Keratinocyte (primary cell): ENCODE measurements around the gene NOTCH1. TPM values are rescaled to one million over a fixed set of nuclear protein-coding genes. Genes with fewer than 3 reads are reported as not detected.

Source experiments
- DNase-seq: peaks from one replicate; pipeline ENCODE4 v3.0.0-alpha.2; 2011; ENCODE audit warnings: low read depth, missing footprints, low spot score
- FAIRE-seq: peaks from 2 replicates; lab custom pipeline; 2011; peaks lifted over from hg19 to GRCh38; lab: Jason Lieb, UNC
- H2AFZ ChIP-seq: 2 replicates; pipeline ENCODE4 v1.6.0; 2012; ENCODE audit warnings: low read length, control low read depth, inconsistent platforms; ENCODE audit not compliant: control insufficient read depth
- H3K27ac ChIP-seq: 2 replicates; pipeline ENCODE4 v1.5.1; 2011; ENCODE audit warnings: low read length; ENCODE audit not compliant: control insufficient read depth, insufficient read depth
- H3K27me3 ChIP-seq: 3 replicates; pipeline ENCODE4 v1.6.0; 2011; ENCODE audit warnings: low read length; ENCODE audit not compliant: control insufficient read depth, insufficient read depth; ENCODE audit errors: extremely low read depth
- H3K36me3 ChIP-seq, 2 experiments: 2 replicates in 1 of 2; 3 replicates in 1 of 2; pipeline ENCODE4 v1.5.1; 2011; ENCODE audit warnings: low read length in 2 of 2, mild to moderate bottlenecking in 1 of 2; ENCODE audit not compliant: control insufficient read depth in 2 of 2, insufficient read depth in 2 of 2; ENCODE audit errors: extremely low read depth in 1 of 2
- H3K4me1 ChIP-seq: 3 replicates; pipeline ENCODE4 v1.5.1; 2011; ENCODE audit warnings: low read length; ENCODE audit not compliant: control insufficient read depth, insufficient read depth; ENCODE audit errors: extremely low read depth
- H3K4me2 ChIP-seq: 3 replicates; pipeline ENCODE4 v1.6.0; 2011; ENCODE audit warnings: low read depth, low read length; ENCODE audit not compliant: control insufficient read depth, insufficient read depth; ENCODE audit errors: extremely low read depth
- H3K4me3 ChIP-seq, 3 experiments: fragments of 200-600 bp in 1 of 3; sonication (generic) in 1 of 3; 2 replicates in 2 of 3; 3 replicates in 1 of 3; pipeline ENCODE4 v1.5.1; 2011 to 2016; ENCODE audit warnings: low read length in 3 of 3, mild to moderate bottlenecking in 3 of 3, control low read depth in 2 of 3, inconsistent platforms in 1 of 3, low read depth in 1 of 3, mixed read lengths in 1 of 3, mixed run types in 1 of 3, moderate library complexity in 1 of 3; ENCODE audit not compliant: control insufficient read depth in 2 of 3, insufficient read depth in 2 of 3; ENCODE audit errors: extremely low read depth in 1 of 3
- H3K79me2 ChIP-seq: 2 replicates; pipeline ENCODE4 v1.6.0; 2012; ENCODE audit warnings: low read length; ENCODE audit not compliant: control insufficient read depth, insufficient read depth
- H3K9ac ChIP-seq: 3 replicates; pipeline ENCODE4 v1.6.0; 2011; ENCODE audit warnings: low read length; ENCODE audit not compliant: control insufficient read depth, insufficient read depth; ENCODE audit errors: extremely low read depth
- H3K9me1 ChIP-seq: 3 replicates; pipeline ENCODE4 v1.6.0; 2011; ENCODE audit warnings: low read length; ENCODE audit not compliant: control insufficient read depth, insufficient read depth; ENCODE audit errors: extremely low read depth
- H3K9me3 ChIP-seq: 2 replicates; pipeline ENCODE4 v1.5.1; 2012; ENCODE audit warnings: low read depth, low read length; ENCODE audit not compliant: control insufficient read depth
- H4K20me1 ChIP-seq: 3 replicates; pipeline ENCODE4 v1.6.0; 2011; ENCODE audit warnings: low read length; ENCODE audit not compliant: control insufficient read depth, insufficient read depth; ENCODE audit errors: extremely low read depth
- CTCF ChIP-seq, 3 experiments: IDR thresholded peaks in 1 of 3; conservative IDR thresholded peaks in 1 of 3; optimal IDR thresholded peaks in 1 of 3; 2 replicates in 2 of 3; 3 replicates in 1 of 3; pipeline versions ENCODE3 to v1.5.1; 2011; ENCODE audit warnings: low read length in 3 of 3, mild to moderate bottlenecking in 3 of 3, moderate library complexity in 2 of 3, control low read depth in 1 of 3, inconsistent platforms in 1 of 3; ENCODE audit not compliant: insufficient read depth in 2 of 3; ENCODE audit errors: extremely low read depth in 1 of 3
- EZH2 ChIP-seq: IDR thresholded peaks from one replicate; pipeline ENCODE4 v1.6.1; 2012; ENCODE audit warnings: inconsistent platforms, mild to moderate bottlenecking, low read length, moderate library complexity
- dilution Hi-C: fragments of 300-500 bp; cut with MboI; formaldehyde crosslinking; loops from one replicate; pipeline ENCODE4 v1.7.0; 2020; ENCODE audit warnings: low sequenced_read_pairs; ENCODE audit not compliant: extremely low pct_ligation_motif_present
- polyA plus RNA-seq, 5 experiments: library from polyadenylated mRNA; depleted of rRNA in 3 of 5; stranded (reverse) in 3 of 5; stranded (forward) in 1 of 5; unstranded in 1 of 5; fragments of >200 nt; gene quantifications; 1 replicate in 1 of 5; 2 replicates in 3 of 5; 3 replicates in 1 of 5; pipeline versions ENCODE4 v1.2.1 to v1.2.3, GENCODE V29; 2011 to 2012; ENCODE audit warnings: missing spikeins in 2 of 5, low read depth in 1 of 5, low replicate concordance in 1 of 5

The NOTCH1 gene
- polyA plus RNA-seq, 1 donor (not counting 4 experiments of a cell fraction or from before 2014, with no cell fraction given): 6.1 TPM

GRCh38 chr9:136590821-136591752 lies 45.2 kb upstream of the NOTCH1 start:
- Histone ChIP-seq H3K27ac (no peak overlapping the region), H2AFZ (no peak overlapping the region), H3K27me3 (peaks cover 45% of the 10 kb centered on the region), H3K9me3 (no peaks in the 10 kb centered on the region), H3K4me3 (no peak overlapping the region), H3K36me3 (no peaks in the 10 kb centered on the region), H3K9me1 (no peaks in the 10 kb centered on the region), H3K4me1 (no peaks in the 10 kb centered on the region), H3K4me2 (no peak overlapping the region), H3K9ac (no peak overlapping the region), H4K20me1 (no peaks in the 10 kb centered on the region), H3K79me2 (no peaks in the 10 kb centered on the region)
- FAIRE-seq (no peak), DNase-seq (no peak)
- TF ChIP-seq EZH2: no peak
- no peak for TF ChIP-seq CTCF (optimal IDR thresholded peaks at IDR 0.05 in 1 of 3, IDR thresholded peaks at IDR 0.05 in 1 of 3, conservative IDR thresholded peaks at IDR 0.05 in 1 of 3; ENCODE audit: extremely low read depth in 1 of 3, insufficient read depth in 2 of 3, low read length in 3 of 3)
- dilution Hi-C loops: no loop called here

GRCh38 chr9:136589766-136590763 lies 44.2 kb upstream of the NOTCH1 start:
- DNase-seq (no peak), FAIRE-seq (no peak)
- Histone ChIP-seq H3K4me2 (no peak overlapping the region), H3K9me3 (no peaks in the 10 kb centered on the region), H3K4me1 (no peaks in the 10 kb centered on the region), H3K9ac (no peak overlapping the region), H3K79me2 (no peaks in the 10 kb centered on the region), H3K36me3 (no peaks in the 10 kb centered on the region), H3K4me3 (no peak overlapping the region), H3K9me1 (no peaks in the 10 kb centered on the region), H3K27me3 (peaks cover 51% of the 10 kb centered on the region), H3K27ac (no peak overlapping the region), H2AFZ (no peak overlapping the region), H4K20me1 (no peaks in the 10 kb centered on the region)
- dilution Hi-C loops: no loop called here
- TF ChIP-seq EZH2 (no peak), CTCF (optimal IDR thresholded peaks at IDR 0.05 in 1 of 3, IDR thresholded peaks at IDR 0.05 in 1 of 3, conservative IDR thresholded peaks at IDR 0.05 in 1 of 3; ENCODE audit: extremely low read depth in 1 of 3, insufficient read depth in 2 of 3, low read length in 3 of 3) (no peak)
